GM21360 (cell line): Measurements from ENCODE around the gene SELENOK.

ENCODE experiments used
- ATAC-seq: cut with Tn5 transposase; IDR thresholded peaks from one replicate; pipeline ENCODE4 v1.9.1; 2021; ENCODE audit warnings: mild to moderate bottlenecking, moderate library complexity; ENCODE audit not compliant: unreplicated experiment

SELENOK gene

GRCh38 chr3:53884623-53885022 lies 7.0 kb downstream of the SELENOK start:
- ATAC-seq, result no peak

- no peak for ATAC-seq
These were observed 8.7 kb downstream of the SELENOK start for GRCh38 chr3:53883008-53883407.

GRCh38 chr3:53881691-53882593 lies 9.7 kb downstream of the SELENOK start, which contains the start of gene ACTR8:
Gene ACTR8 (minus strand): TSS chr3:53882152. CDS start chr3:53882101, 51 bp downstream.
- peak; percentile 81 for ATAC-seq

GRCh38 chr3:53880396-53881345 lies 11.0 kb downstream of the SELENOK start:
- ATAC-seq, result no peak

GRCh38 chr3:53865732-53866499 lies 25.7 kb downstream of the SELENOK start:
- no peak for ATAC-seq

- no peak for ATAC-seq
These were observed 28.5 kb downstream of the SELENOK start for GRCh38 chr3:53863145-53863544.

- ATAC-seq, result no peak
These were observed 29.4 kb downstream of the SELENOK start for GRCh38 chr3:53862241-53862640.

- ATAC-seq, result no peak
These were observed 31.5 kb downstream of the SELENOK start for GRCh38 chr3:53860196-53860595.

- ATAC-seq, result no peak
These were observed 32.5 kb downstream of the SELENOK start for GRCh38 chr3:53859178-53859577.

- ATAC-seq, result no peak
These were observed 33.4 kb downstream of the SELENOK start for GRCh38 chr3:53858096-53858741.

GRCh38 chr3:53856964-53857363 lies 34.7 kb downstream of the SELENOK start:
- ATAC-seq, result no peak

- ATAC-seq, result no peak
These were observed 40.8 kb downstream of the SELENOK start for GRCh38 chr3:53850895-53851294.

- ATAC-seq, result no peak
These were observed 41.7 kb downstream of the SELENOK start for GRCh38 chr3:53849916-53850315.

GRCh38 chr3:53846851-53847155 lies 44.9 kb downstream of the SELENOK start:
- ATAC-seq, result no peak

- ATAC-seq, result peak; percentile 60
These were observed 45.4 kb downstream of the SELENOK start, which contains the start of the genes CHDH and IL17RB for GRCh38 chr3:53846134-53846850. Gene CHDH (minus strand): TSS chr3:53846419. CDS start chr3:53824008, 22,411 bp downstream. Gene IL17RB (plus strand): TSS chr3:53846568. CDS start chr3:53846589, 21 bp downstream.

GRCh38 chr3:53845881-53846133 lies 45.9 kb downstream of the SELENOK start:
- ATAC-seq, result no peak

GRCh38 chr3:53845103-53845880 lies 46.4 kb downstream of the SELENOK start:
- ATAC-seq, result peak; percentile 11

GRCh38 chr3:53844262-53845102 lies 47.2 kb downstream of the SELENOK start:
- ATAC-seq, result no peak
